GM19468 (cell line): ENCODE measurements around the gene NKX3-2.
A peak's percentile ranks its signal among the peaks of the same experiment; 100 is the strongest.

Experiments used
- ATAC-seq: cut with Tn5 transposase; IDR thresholded peaks from one replicate; pipeline ENCODE4 v1.9.1; 2021; ENCODE audit warnings: mild to moderate bottlenecking, moderate library complexity, moderate number of reproducible peaks; ENCODE audit not compliant: unreplicated experiment; ENCODE audit errors: extremely low read depth

The NKX3-2 gene

GRCh38 chr4:13546142-13546940 is 2.0 kb upstream of the NKX3-2 start:
- no peak for ATAC-seq

- ATAC-seq: no peak
Observed at GRCh38 chr4:13545394-13545808, 1.1 kb upstream of the NKX3-2 start.

GRCh38 chr4:13544606-13545393 is 492 bp upstream of the NKX3-2 start:
- peak; percentile 18 for ATAC-seq

GRCh38 chr4:13543032-13543838 is 1.1 kb downstream of the NKX3-2 start:
- no peak for ATAC-seq

- no peak for ATAC-seq
Observed at GRCh38 chr4:13542577-13543031, 1.7 kb downstream of the NKX3-2 start.

GRCh38 chr4:13541720-13542576 is 2.4 kb downstream of the NKX3-2 start:
- ATAC-seq: no peak

- ATAC-seq: no peak
Observed at GRCh38 chr4:13541176-13541604, 3.1 kb downstream of the NKX3-2 start.

- no peak for ATAC-seq
Observed at GRCh38 chr4:13540446-13541175, 3.7 kb downstream of the NKX3-2 start.

- ATAC-seq: no peak
Observed at GRCh38 chr4:13539619-13540445, 4.5 kb downstream of the NKX3-2 start.

GRCh38 chr4:13539047-13539618 is 5.2 kb downstream of the NKX3-2 start:
- no peak for ATAC-seq

GRCh38 chr4:13538427-13538973 is 5.8 kb downstream of the NKX3-2 start:
- no peak for ATAC-seq

GRCh38 chr4:13537832-13538177 is 6.5 kb downstream of the NKX3-2 start:
- no peak for ATAC-seq

GRCh38 chr4:13537011-13537831 is 7.1 kb downstream of the NKX3-2 start:
- ATAC-seq: no peak

GRCh38 chr4:13536607-13537006 is 7.7 kb downstream of the NKX3-2 start:
- ATAC-seq: no peak

GRCh38 chr4:13535708-13536361 is 8.5 kb downstream of the NKX3-2 start:
- ATAC-seq: no peak

GRCh38 chr4:13535118-13535517 is 9.2 kb downstream of the NKX3-2 start:
- ATAC-seq: no peak
